ENCODE measurements around the gene TPO. TPM values are rescaled to one million over a fixed set of nuclear protein-coding genes. Genes with fewer than 3 reads are reported as not detected.

TPO gene
- total RNA-seq, 1 experiment from 2014 or later: not detected

DNA sequence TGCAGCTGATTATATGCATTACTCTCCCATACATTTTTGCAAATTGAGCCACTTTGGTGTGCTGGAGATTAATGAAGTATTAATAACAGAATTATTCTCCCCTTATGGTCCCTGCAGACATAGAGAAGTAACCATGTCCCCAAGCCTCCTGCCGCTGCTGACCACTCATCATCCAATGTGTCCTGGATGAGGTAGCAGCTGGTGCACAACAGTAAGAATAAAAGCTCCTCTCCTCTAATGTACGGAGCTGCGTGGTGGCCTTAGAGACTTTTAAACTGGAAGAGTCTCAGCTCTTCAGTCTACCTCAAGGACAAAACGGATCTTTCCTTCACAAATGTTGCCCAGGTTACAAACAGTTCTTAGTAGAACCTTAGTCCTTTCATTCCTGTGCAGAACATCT, 37.7 kb downstream of the TPO start (continued):
- no peak for TF ChIP-seq TP53 (CRISPR knock-in tag; IDR thresholded peaks at IDR 0.05)

GRCh38 chr2:1451422-1451821, 38.2 kb downstream of the TPO start:
- no peak for ATAC-seq
- no peaks in the 10 kb centered on the region for H3K36me3 Mint-ChIP-seq
- H3K9me3 Mint-ChIP-seq: peaks cover 14% of the 10 kb centered on the region
- ChIA-PET CTCF (no interaction called here), POLR2A (no interaction called here)
- peaks cover 4% of the 10 kb centered on the region for H3K27me3 Mint-ChIP-seq (ENCODE audit: low read depth)
- TF ChIP-seq HMGA2 (CRISPR knock-in tag; IDR thresholded peaks at IDR 0.05): no peak
- TF ChIP-seq, protein P1, sequence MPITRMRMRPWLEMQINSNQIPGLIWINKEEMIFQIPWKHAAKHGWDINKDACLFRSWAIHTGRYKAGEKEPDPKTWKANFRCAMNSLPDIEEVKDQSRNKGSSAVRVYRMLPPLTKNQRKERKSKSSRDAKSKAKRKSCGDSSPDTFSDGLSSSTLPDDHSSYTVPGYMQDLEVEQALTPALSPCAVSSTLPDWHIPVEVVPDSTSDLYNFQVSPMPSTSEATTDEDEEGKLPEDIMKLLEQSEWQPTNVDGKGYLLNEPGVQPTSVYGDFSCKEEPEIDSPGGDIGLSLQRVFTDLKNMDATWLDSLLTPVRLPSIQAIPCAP (CRISPR knock-in tag; IDR thresholded peaks at IDR 0.05): no peak
- no peak for TF ChIP-seq ZNF121 (CRISPR knock-in tag; IDR thresholded peaks at IDR 0.05)
- TF ChIP-seq NR1H2 (CRISPR knock-in tag; IDR thresholded peaks at IDR 0.05): no peak
- TF ChIP-seq HMGXB4 (CRISPR knock-in tag; IDR thresholded peaks at IDR 0.05): no peak
- no peak for TF ChIP-seq KAT7 (CRISPR knock-in tag; IDR thresholded peaks at IDR 0.05; ENCODE audit: borderline replicate concordance)
- H3K4me3 Mint-ChIP-seq: no peak overlapping the region
- DNase-seq (ENCODE audit: low spot score): no peak
- H3K4me1 Mint-ChIP-seq: no peaks in the 10 kb centered on the region
- H3K27ac Mint-ChIP-seq: no peak overlapping the region

DNA sequence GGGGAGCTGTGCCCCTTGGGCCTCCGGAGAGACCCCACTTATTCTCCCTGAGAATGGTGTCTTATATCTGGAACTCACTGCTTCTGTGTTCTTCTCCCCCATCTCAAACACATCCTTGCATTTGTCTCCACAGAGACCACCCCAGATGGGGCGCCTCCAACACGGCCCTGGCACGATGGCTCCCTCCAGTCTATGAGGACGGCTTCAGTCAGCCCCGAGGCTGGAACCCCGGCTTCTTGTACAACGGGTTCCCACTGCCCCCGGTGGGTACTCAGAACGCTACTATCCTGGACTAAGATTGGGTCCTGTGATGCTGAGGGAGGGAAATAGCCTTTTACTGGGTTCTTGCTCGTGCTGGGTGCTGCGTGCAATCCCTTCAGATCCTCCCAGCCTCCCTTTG, 40.3 kb downstream of the TPO start:
- Mint-ChIP-seq H3K36me3 (no peaks in the 10 kb centered on the region), H3K27me3 (ENCODE audit: low read depth) (peaks cover 4% of the 10 kb centered on the region; the same call in 1 of the 2 replicates), H3K4me1 (no peaks in the 10 kb centered on the region), H3K27ac (no peak overlapping the region), H3K9me3 (peaks cover 22% of the 10 kb centered on the region), H3K4me3 (no peak overlapping the region)
- no peak for ATAC-seq
- no peak for TF ChIP-seq GRHL2 (CRISPR knock-in tag; IDR thresholded peaks at IDR 0.05; ENCODE audit: insufficient replicate concordance, severe bottlenecking)
- TF ChIP-seq ZNF138 (CRISPR knock-in tag; conservative IDR thresholded peaks at IDR 0.05): no peak
- TF ChIP-seq SMAD4 (CRISPR knock-in tag; IDR thresholded peaks at IDR 0.05): no peak
- TF ChIP-seq NR3C1 (CRISPR knock-in tag; conservative IDR thresholded peaks at IDR 0.05; ENCODE audit: low read depth): no peak
- no peak for TF ChIP-seq JAZF1 (CRISPR knock-in tag; IDR thresholded peaks at IDR 0.05)
- TF ChIP-seq ZNF512 (CRISPR knock-in tag; IDR thresholded peaks at IDR 0.05; ENCODE audit: borderline replicate concordance): no peak
- no peak for TF ChIP-seq ZNF317 (CRISPR knock-in tag; IDR thresholded peaks at IDR 0.05; ENCODE audit: borderline replicate concordance, low read depth)
- TF ChIP-seq, protein P2, sequence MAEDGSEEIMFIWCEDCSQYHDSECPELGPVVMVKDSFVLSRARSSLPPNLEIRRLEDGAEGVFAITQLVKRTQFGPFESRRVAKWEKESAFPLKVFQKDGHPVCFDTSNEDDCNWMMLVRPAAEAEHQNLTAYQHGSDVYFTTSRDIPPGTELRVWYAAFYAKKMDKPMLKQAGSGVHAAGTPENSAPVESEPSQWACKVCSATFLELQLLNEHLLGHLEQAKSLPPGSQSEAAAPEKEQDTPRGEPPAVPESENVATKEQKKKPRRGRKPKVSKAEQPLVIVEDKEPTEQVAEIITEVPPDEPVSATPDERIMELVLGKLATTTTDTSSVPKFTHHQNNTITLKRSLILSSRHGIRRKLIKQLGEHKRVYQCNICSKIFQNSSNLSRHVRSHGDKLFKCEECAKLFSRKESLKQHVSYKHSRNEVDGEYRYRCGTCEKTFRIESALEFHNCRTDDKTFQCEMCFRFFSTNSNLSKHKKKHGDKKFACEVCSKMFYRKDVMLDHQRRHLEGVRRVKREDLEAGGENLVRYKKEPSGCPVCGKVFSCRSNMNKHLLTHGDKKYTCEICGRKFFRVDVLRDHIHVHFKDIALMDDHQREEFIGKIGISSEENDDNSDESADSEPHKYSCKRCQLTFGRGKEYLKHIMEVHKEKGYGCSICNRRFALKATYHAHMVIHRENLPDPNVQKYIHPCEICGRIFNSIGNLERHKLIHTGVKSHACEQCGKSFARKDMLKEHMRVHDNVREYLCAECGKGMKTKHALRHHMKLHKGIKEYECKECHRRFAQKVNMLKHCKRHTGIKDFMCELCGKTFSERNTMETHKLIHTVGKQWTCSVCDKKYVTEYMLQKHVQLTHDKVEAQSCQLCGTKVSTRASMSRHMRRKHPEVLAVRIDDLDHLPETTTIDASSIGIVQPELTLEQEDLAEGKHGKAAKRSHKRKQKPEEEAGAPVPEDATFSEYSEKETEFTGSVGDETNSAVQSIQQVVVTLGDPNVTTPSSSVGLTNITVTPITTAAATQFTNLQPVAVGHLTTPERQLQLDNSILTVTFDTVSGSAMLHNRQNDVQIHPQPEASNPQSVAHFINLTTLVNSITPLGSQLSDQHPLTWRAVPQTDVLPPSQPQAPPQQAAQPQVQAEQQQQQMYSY (CRISPR knock-in tag; IDR thresholded peaks at IDR 0.05): no peak
- no peak for TF ChIP-seq ESRRA (CRISPR knock-in tag; IDR thresholded peaks at IDR 0.05; ENCODE audit: borderline replicate concordance)
- TF ChIP-seq NFYB (CRISPR knock-in tag; conservative IDR thresholded peaks at IDR 0.05; ENCODE audit: low read depth): no peak
- no peak for TF ChIP-seq ZBTB21 (CRISPR knock-in tag; IDR thresholded peaks at IDR 0.05; ENCODE audit: borderline replicate concordance)
- no peak for DNase-seq (ENCODE audit: low spot score)
- POLR2A ChIA-PET: no interaction called here
- CTCF ChIA-PET: interaction anchor here (1.1 kb wide), 1 partner anchor 97 kb away, joined by 3 read pairs; no protein-coding TSS in a partner anchor
